Parathyroid adenoma (tissue), 2 donors: ENCODE results near the gene KRTAP6-3.

Experiments
- H2AFZ ChIP-seq: fragments of 300-600 bp; sonication (generic); one replicate; pipeline ENCODE4 v1.7.0; 2017; ENCODE audit warnings: antibody characterized with exemption, mild to moderate bottlenecking
- H3K27ac ChIP-seq: fragments of 300-600 bp; sonication (generic); one replicate; pipeline ENCODE4 v1.7.0; 2017
- H3K27me3 ChIP-seq: fragments of 300-600 bp; sonication (generic); one replicate; pipeline ENCODE4 v1.7.0; 2017; ENCODE audit warnings: low read length; ENCODE audit not compliant: control insufficient read depth, insufficient read depth
- H3K36me3 ChIP-seq: fragments of 300-600 bp; sonication (generic); one replicate; pipeline ENCODE4 v1.7.0; 2017; ENCODE audit warnings: low read length; ENCODE audit not compliant: control insufficient read depth, insufficient read depth
- H3K4me1 ChIP-seq: fragments of 300-600 bp; sonication (generic); one replicate; pipeline ENCODE4 v1.7.0; 2017; ENCODE audit warnings: control low read depth
- H3K4me2 ChIP-seq: fragments of 300-600 bp; sonication (generic); one replicate; pipeline ENCODE4 v1.7.0; 2017; ENCODE audit warnings: low read length
- H3K4me3 ChIP-seq: fragments of 300-600 bp; sonication (generic); one replicate; pipeline ENCODE4 v1.7.0; 2017; ENCODE audit warnings: low read depth, low read length
- H3K79me2 ChIP-seq: fragments of 300-600 bp; sonication (generic); one replicate; pipeline ENCODE4 v1.7.0; 2017; ENCODE audit warnings: control low read depth
- H3K9ac ChIP-seq: fragments of 300-600 bp; sonication (generic); one replicate; pipeline ENCODE4 v1.7.0; 2017; ENCODE audit warnings: mild to moderate bottlenecking
- H3K9me3 ChIP-seq: fragments of 300-600 bp; sonication (generic); one replicate; pipeline ENCODE4 v1.7.0; 2017; ENCODE audit warnings: low read length; ENCODE audit not compliant: control insufficient read depth
- CTCF ChIP-seq: fragments of 300-600 bp; sonication (generic); IDR thresholded peaks from one replicate; pipeline ENCODE4 v1.7.0; 2017; ENCODE audit warnings: antibody characterized with exemption, mild to moderate bottlenecking
- donor health status: primary hyperparathyroidism.

Gene KRTAP6-3

GRCh38 chr21:30620080-30620479, 27.8 kb downstream of the KRTAP6-3 start:
- Histone ChIP-seq H3K36me3 (no peaks in the 10 kb centered on the region), H3K79me2 (no peaks in the 10 kb centered on the region), H2AFZ (no peak overlapping the region), H3K27me3 (no peaks in the 10 kb centered on the region), H3K4me2 (no peak overlapping the region), H3K27ac (no peak overlapping the region), H3K9ac (no peak overlapping the region), H3K9me3 (no peaks in the 10 kb centered on the region), H3K4me1 (no peaks in the 10 kb centered on the region), H3K4me3 (no peak overlapping the region)
- TF ChIP-seq CTCF: no peak

DNA sequence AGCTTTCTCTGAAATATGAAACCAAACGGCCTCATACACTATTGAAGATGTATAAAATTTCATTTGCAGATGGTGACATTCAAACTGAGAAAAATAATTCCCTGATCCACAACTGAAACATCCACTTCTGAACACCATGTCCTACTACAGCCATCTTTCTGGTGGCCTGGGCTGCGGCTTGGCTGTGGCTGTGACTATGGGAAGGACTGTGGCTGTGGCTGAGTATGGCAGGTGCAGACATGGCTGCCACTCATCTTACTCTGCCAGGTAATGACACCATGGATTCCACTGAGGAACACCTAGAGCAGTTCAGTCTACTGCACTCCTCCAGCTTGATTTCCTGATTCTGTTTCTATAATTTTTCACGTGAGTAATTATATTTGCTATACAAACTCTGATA, 28.3 kb downstream of the KRTAP6-3 start, which contains the start of gene KRTAP20-4:
Gene KRTAP20-4, plus strand, starts transcription at position 106 of the 400 bp plus-strand sequence.
- TF ChIP-seq CTCF: no peak
- no peak within 1 kb of the TSS for H3K9ac ChIP-seq
- no peak within 1 kb of the TSS for H3K27ac ChIP-seq
- no peaks in the 10 kb centered on the region for H3K36me3 ChIP-seq
- H3K4me3 ChIP-seq: no peak within 1 kb of the TSS
- no peak within 1 kb of the TSS for H2AFZ ChIP-seq
- H3K27me3 ChIP-seq: no peaks in the 10 kb centered on the region
- H3K9me3 ChIP-seq: no peaks in the 10 kb centered on the region
- no peak within 1 kb of the TSS for H3K4me2 ChIP-seq
- H3K4me1 ChIP-seq: no peaks in the 10 kb centered on the region
- H3K79me2 ChIP-seq: no peaks in the 10 kb centered on the region

- Histone ChIP-seq H3K36me3 (no peaks in the 10 kb centered on the region), H2AFZ (no peak overlapping the region), H3K4me1 (no peaks in the 10 kb centered on the region), H3K4me2 (no peak overlapping the region), H3K9ac (no peak overlapping the region), H3K4me3 (no peak overlapping the region), H3K27ac (no peak overlapping the region), H3K27me3 (no peaks in the 10 kb centered on the region), H3K79me2 (no peaks in the 10 kb centered on the region), H3K9me3 (no peaks in the 10 kb centered on the region)
- TF ChIP-seq CTCF: no peak
These were observed 31.1 kb downstream of the KRTAP6-3 start for GRCh38 chr21:30623362-30623761.

DNA sequence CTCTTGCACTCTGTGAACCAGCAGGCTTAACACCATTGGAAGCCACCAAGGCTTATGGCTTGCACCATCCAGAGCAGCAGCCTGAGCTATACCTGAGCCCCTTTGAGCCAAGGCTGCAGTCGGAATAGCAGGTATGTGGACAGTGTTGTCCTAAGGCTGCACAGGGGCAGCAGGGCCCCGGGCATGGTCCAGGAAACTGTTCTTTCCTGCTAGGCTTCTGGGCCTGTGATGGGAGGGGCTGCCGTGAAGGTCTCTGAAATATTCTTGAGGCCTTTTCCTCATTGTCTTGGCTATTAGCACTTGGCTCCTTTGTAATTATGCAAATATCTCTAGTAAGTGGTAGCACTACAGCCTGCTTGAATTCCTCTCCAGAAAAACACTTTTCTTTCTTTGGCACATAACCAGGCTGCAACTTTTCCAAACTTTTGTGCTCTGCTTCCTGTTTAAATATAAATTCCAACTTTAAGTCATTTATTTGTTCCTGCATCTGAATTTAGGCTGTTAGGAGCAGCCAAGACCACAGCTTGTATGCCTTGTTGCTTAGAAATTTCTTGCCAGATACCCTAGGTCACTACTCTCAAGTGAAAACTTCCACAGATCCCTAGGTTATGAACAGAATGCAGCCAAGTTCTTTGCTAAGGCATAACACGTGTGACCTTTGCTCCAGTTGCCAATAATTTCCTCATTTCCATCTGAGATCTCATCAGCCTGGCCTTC, 33.4 kb downstream of the KRTAP6-3 start:
- no peaks in the 10 kb centered on the region for H3K4me1 ChIP-seq
- no peak overlapping the region for H3K4me3 ChIP-seq
- no peaks in the 10 kb centered on the region for H3K27me3 ChIP-seq
- H3K36me3 ChIP-seq: no peaks in the 10 kb centered on the region
- no peak overlapping the region for H3K9ac ChIP-seq
- no peaks in the 10 kb centered on the region for H3K9me3 ChIP-seq
- no peak for TF ChIP-seq CTCF
- no peak overlapping the region for H3K4me2 ChIP-seq
- no peak overlapping the region for H3K27ac ChIP-seq
- no peak overlapping the region for H2AFZ ChIP-seq
- no peaks in the 10 kb centered on the region for H3K79me2 ChIP-seq

DNA sequence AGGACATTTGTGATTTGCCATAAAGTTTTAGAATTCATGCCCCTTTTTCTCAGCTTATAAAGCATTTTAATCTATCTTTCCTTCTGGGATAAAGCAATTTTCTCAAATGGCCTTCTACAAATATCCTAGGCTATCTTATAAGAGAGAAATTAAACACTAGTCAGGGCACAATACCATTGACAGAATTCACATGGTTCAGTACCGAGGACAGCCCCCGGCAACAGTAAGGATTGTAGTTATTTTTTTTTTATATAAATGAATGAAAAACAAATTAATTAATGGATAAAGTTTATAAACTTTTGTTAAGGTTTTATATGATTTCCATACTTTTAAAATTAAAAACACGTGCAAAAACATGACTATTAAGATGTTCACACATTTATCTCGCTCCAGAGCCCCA, 35.9 kb downstream of the KRTAP6-3 start:
- H3K27ac ChIP-seq: no peak overlapping the region
- no peak for TF ChIP-seq CTCF
- no peaks in the 10 kb centered on the region for H3K9me3 ChIP-seq

More for the DNA sequence above, 35.9 kb downstream of the KRTAP6-3 start:
- no peaks in the 10 kb centered on the region for H3K36me3 ChIP-seq
- no peak overlapping the region for H2AFZ ChIP-seq
- no peak overlapping the region for H3K4me3 ChIP-seq
- H3K79me2 ChIP-seq: no peaks in the 10 kb centered on the region
- H3K9ac ChIP-seq: no peak overlapping the region
- H3K4me1 ChIP-seq: no peaks in the 10 kb centered on the region
- no peaks in the 10 kb centered on the region for H3K27me3 ChIP-seq
- H3K4me2 ChIP-seq: no peak overlapping the region
